B cell (primary cell): ENCODE data around the gene DCUN1D2. TPM values are rescaled to one million over a fixed set of nuclear protein-coding genes. Genes with fewer than 3 reads are reported as not detected.
A peak's percentile ranks its signal among the peaks of the same experiment; 100 is the strongest.

ENCODE experiments used
- ATAC-seq: fragments of 200-7000 bp; cut with Tn5 transposase; one replicate; pipeline ENCODE4 v1.10.0; 2021; ENCODE audit warnings: low read depth, mild to moderate bottlenecking, moderate number of reproducible peaks, moderate library complexity
- CTCF ChIA-PET: fragments of 350-600 bp; sonication (Branson Sonifier 250); formaldehyde crosslinking; loops from one replicate; lab custom pipeline; 2021; ENCODE audit warnings: antibody characterized with exemption, inconsistent platforms; lab: Charles Lee
- POLR2A ChIA-PET: fragments of 350-600 bp; sonication (Branson Sonifier 250); formaldehyde crosslinking; loops from one replicate; lab custom pipeline; 2021; ENCODE audit warnings: antibody characterized with exemption; lab: Charles Lee
- DNase-seq: peaks from one replicate; pipeline ENCODE4 v3.0.0; 2013
- H2AFZ ChIP-seq: 2 replicates; pipeline ENCODE4 v1.6.1; 2012; ENCODE audit warnings: mild to moderate bottlenecking, low read depth, low read length; ENCODE audit not compliant: insufficient read depth, poor library complexity, severe bottlenecking
- H3K27ac ChIP-seq, 2 donors: 1 replicate in 1 of 2; 2 replicates in 1 of 2; pipeline ENCODE4 v1.5.1; 2012 to 2013; ENCODE audit warnings: low read length in 2 of 2, mild to moderate bottlenecking in 2 of 2, moderate library complexity in 1 of 2
- H3K27me3 ChIP-seq, 4 experiments: fragments of 200-600 bp in 1 of 4; sonication (generic) in 1 of 4; replicated peaks in 1 of 4; 1 replicate in 2 of 4; 2 replicates in 2 of 4; pipeline versions ENCODE4 v1.6.1 to v1.7.0; 2013 to 2016; ENCODE audit warnings: low read length in 3 of 4, mild to moderate bottlenecking in 2 of 4, mixed read lengths in 1 of 4, moderate library complexity in 1 of 4; ENCODE audit not compliant: insufficient read depth in 4 of 4, control insufficient read depth in 3 of 4; ENCODE audit errors: control extremely low read depth in 1 of 4
- H3K36me3 ChIP-seq, 2 experiments: replicated peaks in 1 of 2; 1 replicate in 1 of 2; 2 replicates in 1 of 2; pipeline versions ENCODE4 v1.6.1 to v1.7.1; 2013; ENCODE audit warnings: low read length in 1 of 2; ENCODE audit not compliant: insufficient read depth in 2 of 2, control insufficient read depth in 1 of 2; ENCODE audit errors: control extremely low read depth in 1 of 2, extremely low read depth in 1 of 2
- H3K4me1 ChIP-seq, 2 donors: fragments of 200-600 bp in 1 of 2; sonication (generic) in 1 of 2; 1 replicate in 1 of 2; 2 replicates in 1 of 2; pipeline versions ENCODE4 v1.5.1 to v1.6.1; 2013 to 2017; ENCODE audit warnings: low read length in 2 of 2; ENCODE audit not compliant: control insufficient read depth in 2 of 2, insufficient read depth in 2 of 2
- H3K4me2 ChIP-seq: replicated peaks from 2 replicates; pipeline ENCODE3; 2012; ENCODE audit warnings: mild to moderate bottlenecking, low read depth, low read length; ENCODE audit not compliant: poor library complexity, severe bottlenecking
- H3K4me3 ChIP-seq, 5 experiments: fragments of 200-600 bp in 1 of 5; sonication (generic) in 1 of 5; 1 replicate in 3 of 5; 2 replicates in 2 of 5; pipeline versions ENCODE4 v1.5.1 to v1.7.0; 2011 to 2016; ENCODE audit warnings: low read length in 4 of 5, mild to moderate bottlenecking in 4 of 5, low read depth in 2 of 5, control low read depth in 1 of 5, moderate library complexity in 1 of 5; ENCODE audit not compliant: insufficient read depth in 1 of 5; ENCODE audit errors: control extremely low read depth in 1 of 5, extremely low read depth in 1 of 5
- H3K79me2 ChIP-seq: fragments of 200-600 bp; sonication (generic); one replicate; pipeline ENCODE4 v1.6.0; 2016; ENCODE audit warnings: low read length; ENCODE audit not compliant: control insufficient read depth, insufficient read depth
- H3K9ac ChIP-seq: fragments of 200-600 bp; sonication (generic); 2 replicates; pipeline ENCODE4 v1.6.1; 2017; ENCODE audit warnings: mild to moderate bottlenecking, low read length, moderate library complexity
- H3K9me3 ChIP-seq, 3 donors: one replicate each; pipeline versions ENCODE4 v1.6.1 to v1.7.1; 2013; ENCODE audit warnings: low read length in 2 of 3; ENCODE audit not compliant: control insufficient read depth in 2 of 3, insufficient read depth in 1 of 3; ENCODE audit errors: control extremely low read depth in 1 of 3
- H4K20me1 ChIP-seq: 2 replicates; pipeline ENCODE4 v1.6.0; 2012; ENCODE audit warnings: mild to moderate bottlenecking, low read length; ENCODE audit not compliant: insufficient read depth, control insufficient read depth, poor library complexity, severe bottlenecking
- H3K27ac Mint-ChIP-seq: one replicate; pipeline ENCODE4 v1.8.0; 2021; ENCODE audit warnings: mixed read lengths
- H3K27me3 Mint-ChIP-seq: one replicate; pipeline ENCODE4 v1.8.0; 2021; ENCODE audit warnings: mixed read lengths
- H3K4me1 Mint-ChIP-seq: one replicate; pipeline ENCODE4 v1.8.0; 2021; ENCODE audit warnings: mixed read lengths
- H3K4me3 Mint-ChIP-seq: one replicate; pipeline ENCODE4 v1.8.0; 2021; ENCODE audit warnings: mixed read lengths
- H3K9me3 Mint-ChIP-seq: one replicate; pipeline ENCODE4 v1.8.0; 2022; ENCODE audit warnings: mixed read lengths; ENCODE audit not compliant: insufficient read depth
- EZH2 ChIP-seq: IDR thresholded peaks from 2 replicates; pipeline ENCODE4 v1.6.1; 2012; ENCODE audit warnings: borderline replicate concordance, low read depth, mild to moderate bottlenecking, moderate library complexity, low read length; ENCODE audit not compliant: insufficient read depth, poor library complexity, severe bottlenecking
- WGBS: methylation state at CpG from one replicate; pipeline ENCODE4 v1.1.5; 2013; ENCODE audit warnings: missing lambda C conversion rate; ENCODE audit not compliant: insufficient coverage; 5-methylcytosine and 5-hydroxymethylcytosine counted together
- intact Hi-C: fragments of 100-400 bp; cut with micrococcal nuclease; formaldehyde crosslinking; loops from one replicate; pipeline ENCODE4 v1.10.0; 2022
- polyA plus RNA-seq: library from polyadenylated mRNA; depleted of rRNA; stranded (reverse); fragments of >200 nt; gene quantifications from 2 replicates; pipeline ENCODE4 v1.2.3, GENCODE V29; 2012
- total RNA-seq, 2 donors: library from RNA; stranded (reverse); fragments of 120-200 nt in 1 of 2; gene quantifications; 1 replicate in 1 of 2; 2 replicates in 1 of 2; pipeline versions ENCODE4 v1.2.3 to v1.2.4, GENCODE V29; 2013 to 2022
- TF ChIP-seq, protein P1 (sequence below): fragments of 200-600 bp; IDR thresholded peaks from one replicate; pipeline ENCODE4 v1.8.0; 2022; ENCODE audit warnings: antibody characterized with exemption, mild to moderate bottlenecking

Gene DCUN1D2
- total and polyA plus RNA-seq, 2 donors (not counting 1 experiment from before 2014, with no cell fraction given), result 15.3 to 41.3 TPM

DNA sequence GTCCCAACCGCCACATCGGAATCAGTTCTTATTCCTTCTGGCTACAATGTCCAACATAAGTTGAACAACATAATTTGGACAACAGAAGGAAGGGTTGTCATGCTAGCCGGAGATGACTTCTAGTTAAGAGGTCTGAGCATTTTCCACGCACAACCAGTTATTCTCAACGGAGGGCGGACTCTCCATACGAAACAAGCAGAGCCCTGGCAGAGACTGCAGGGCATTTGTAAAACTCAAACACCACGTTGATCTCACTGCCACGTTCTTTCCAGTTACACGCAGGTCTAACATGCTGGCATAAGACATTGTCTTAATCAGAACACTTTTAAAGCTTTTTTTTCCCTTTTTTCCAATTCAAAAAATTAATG lies 38.3 kb upstream of the DCUN1D2 start:
- Histone ChIP-seq H4K20me1 (peaks cover 7% of the 10 kb centered on the region), H3K9ac (no peak overlapping the region), H3K36me3 (peaks cover 0 to 32% of the 10 kb centered on the region in 2 experiments), H3K4me3 (no peak overlapping the region), H3K4me1 (peaks cover 6% of the 10 kb centered on the region in 2 donors), H3K27ac (no peak overlapping the region), H3K4me2 (no peak overlapping the region), H2AFZ (no peak overlapping the region), H3K9me3 (no peaks in the 10 kb centered on the region), H3K79me2 (no peaks in the 10 kb centered on the region), H3K27me3 (no peaks in the 10 kb centered on the region)
- Mint-ChIP-seq H3K4me1 (peaks cover 18% of the 10 kb centered on the region), H3K27me3 (no peaks in the 10 kb centered on the region), H3K27ac (no peak overlapping the region), H3K9me3 (no peaks in the 10 kb centered on the region), H3K4me3 (no peak overlapping the region)
- no peak for ATAC-seq
- TF ChIP-seq, protein P1, sequence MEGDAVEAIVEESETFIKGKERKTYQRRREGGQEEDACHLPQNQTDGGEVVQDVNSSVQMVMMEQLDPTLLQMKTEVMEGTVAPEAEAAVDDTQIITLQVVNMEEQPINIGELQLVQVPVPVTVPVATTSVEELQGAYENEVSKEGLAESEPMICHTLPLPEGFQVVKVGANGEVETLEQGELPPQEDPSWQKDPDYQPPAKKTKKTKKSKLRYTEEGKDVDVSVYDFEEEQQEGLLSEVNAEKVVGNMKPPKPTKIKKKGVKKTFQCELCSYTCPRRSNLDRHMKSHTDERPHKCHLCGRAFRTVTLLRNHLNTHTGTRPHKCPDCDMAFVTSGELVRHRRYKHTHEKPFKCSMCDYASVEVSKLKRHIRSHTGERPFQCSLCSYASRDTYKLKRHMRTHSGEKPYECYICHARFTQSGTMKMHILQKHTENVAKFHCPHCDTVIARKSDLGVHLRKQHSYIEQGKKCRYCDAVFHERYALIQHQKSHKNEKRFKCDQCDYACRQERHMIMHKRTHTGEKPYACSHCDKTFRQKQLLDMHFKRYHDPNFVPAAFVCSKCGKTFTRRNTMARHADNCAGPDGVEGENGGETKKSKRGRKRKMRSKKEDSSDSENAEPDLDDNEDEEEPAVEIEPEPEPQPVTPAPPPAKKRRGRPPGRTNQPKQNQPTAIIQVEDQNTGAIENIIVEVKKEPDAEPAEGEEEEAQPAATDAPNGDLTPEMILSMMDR, result no peak
- no peak for TF ChIP-seq EZH2
- WGBS, result 100% methylated on average over 10 of the region's 10 CpGs
- intact Hi-C loops, result no loop called here
- ChIA-PET POLR2A (no interaction called here), CTCF (no interaction called here)
- no peak for DNase-seq

DNA sequence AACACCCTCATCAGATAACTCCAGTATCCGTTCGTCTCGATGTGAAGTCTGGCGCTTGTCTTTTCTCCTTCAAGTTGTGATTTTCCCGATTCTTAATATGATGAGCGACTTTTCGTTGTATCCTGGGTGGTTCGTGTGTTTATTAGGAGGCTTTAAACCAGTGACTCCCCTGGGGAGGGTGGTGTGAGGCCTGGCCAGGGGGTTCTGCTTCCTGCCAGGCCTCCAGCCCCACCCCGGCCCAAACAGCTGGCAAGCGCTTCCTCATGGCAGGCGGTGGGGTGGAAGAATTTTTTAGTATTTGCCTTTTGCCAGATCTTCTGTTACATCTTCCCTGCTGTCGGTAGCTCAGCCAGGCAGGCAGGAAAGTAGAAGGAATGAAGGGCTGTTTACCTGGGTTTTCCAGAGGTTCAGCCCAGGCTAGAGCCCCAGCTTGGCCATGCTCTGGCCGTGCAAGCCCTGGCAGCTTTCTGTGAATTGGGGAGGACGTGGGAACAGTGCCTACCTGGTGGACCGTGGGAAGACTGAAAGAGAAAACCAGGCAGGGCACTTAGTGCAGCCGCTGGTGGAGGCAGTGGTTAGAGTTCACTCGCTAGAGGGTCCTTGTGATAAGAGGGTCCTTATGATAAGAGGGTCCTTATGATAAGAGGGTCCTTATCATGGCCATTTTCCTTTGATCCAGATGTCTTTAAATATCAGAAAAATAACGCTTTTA lies 37.7 kb upstream of the DCUN1D2 start:
- H3K27me3 ChIP-seq, result no peaks in the 10 kb centered on the region
- no peak for DNase-seq
- peaks cover 0 to 32% of the 10 kb centered on the region in 2 experiments for H3K36me3 ChIP-seq
- intact Hi-C loops, result no loop called here
- peak overlapping the region in 1 of 2 donors; percentile 32 for H3K27ac ChIP-seq
- 56% methylated on average over 11 of the region's 18 CpGs for WGBS
- no peaks in the 10 kb centered on the region for H3K9me3 ChIP-seq
- Mint-ChIP-seq H3K4me1 (peaks cover 18% of the 10 kb centered on the region), H3K27me3 (no peaks in the 10 kb centered on the region), H3K4me3 (peak overlapping the region; percentile 1), H3K27ac (peak overlapping the region; percentile 37), H3K9me3 (no peaks in the 10 kb centered on the region)
- H3K9ac ChIP-seq, result no peak overlapping the region
- ATAC-seq, result no peak
- H3K4me1 ChIP-seq, result peaks cover 6% of the 10 kb centered on the region in 2 donors
- no peak overlapping the region for H2AFZ ChIP-seq
- ChIA-PET POLR2A (no interaction called here), CTCF (no interaction called here)
- peaks cover 7% of the 10 kb centered on the region for H4K20me1 ChIP-seq
- H3K4me2 ChIP-seq, result peak overlapping the region; percentile 21
- no peak for TF ChIP-seq EZH2
- TF ChIP-seq, protein P1, result no peak
- H3K79me2 ChIP-seq, result no peaks in the 10 kb centered on the region
- no peak overlapping the region for H3K4me3 ChIP-seq
